Measurements from ENCODE around the gene SPINDOC. TPM values are rescaled to one million over a fixed set of nuclear protein-coding genes. Genes with fewer than 3 reads are reported as not detected.

SPINDOC gene
- total RNA-seq, 1 experiment from 2014 or later = 121 TPM

DNA sequence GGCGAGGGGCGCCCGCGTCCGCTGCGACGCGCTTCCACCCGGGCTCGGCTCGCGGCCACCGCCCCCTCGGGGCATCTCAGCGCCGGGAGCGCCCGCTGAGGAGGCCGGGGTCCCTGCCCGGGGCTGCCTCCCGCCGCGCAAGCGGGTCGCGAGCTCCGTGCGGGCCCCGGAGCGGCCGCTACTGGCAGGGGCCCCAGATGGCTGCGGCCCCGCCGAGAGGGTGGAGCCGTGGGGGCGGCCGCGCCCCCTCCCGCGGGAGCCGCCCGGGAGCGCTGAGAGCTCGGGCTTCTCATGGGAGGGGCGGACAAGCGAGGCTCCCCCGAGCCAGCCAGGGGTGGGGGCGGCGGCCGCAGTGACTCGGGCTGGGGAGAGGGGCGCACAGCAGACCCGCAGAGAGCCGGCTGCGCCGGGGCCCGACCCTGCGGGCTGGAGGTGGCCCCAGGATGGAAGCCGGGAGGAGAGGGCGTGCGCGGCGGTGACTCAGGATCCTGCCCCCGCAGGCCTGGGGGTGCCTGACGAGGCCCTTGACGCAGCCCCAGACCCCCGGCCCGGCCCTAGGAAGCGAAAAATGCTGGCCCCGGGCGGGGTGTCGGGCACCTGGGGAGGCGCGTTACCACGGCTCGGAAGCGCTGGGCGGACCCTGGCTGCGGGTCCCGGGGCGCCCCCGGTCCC is 44.1 kb upstream of the SPINDOC start:
- peak overlapping the region; percentile 58 for H3K14ac ChIP-seq (ENCODE audit: insufficient read depth, low read length)
- H2BK15ac ChIP-seq (ENCODE audit: low read depth, low read length) = no peak overlapping the region
- peaks cover 15% of the 10 kb centered on the region for H3K23me2 ChIP-seq (ENCODE audit: insufficient read length, low read depth, low read length, poor library complexity, severe bottlenecking)
- H3K4me1 ChIP-seq (ENCODE audit: insufficient read depth, low read length) = peaks cover 3% of the 10 kb centered on the region; the same call in 1 of the 2 replicates
- no peak overlapping the region for H3K23ac ChIP-seq (ENCODE audit: insufficient read length, low read depth, low read length)
- no peak overlapping the region for H2AK5ac ChIP-seq (ENCODE audit: insufficient read length, low read length)
- H3K9me3 ChIP-seq (ENCODE audit: control insufficient read depth, low read depth, low read length) = no peaks in the 10 kb centered on the region
- no peak for DNase-seq
- Mint-ChIP-seq H3K4me1 (peaks cover 38 to 43% of the 10 kb centered on the region in 2 experiments), H3K27ac (no peak overlapping the region), H3K4me3 (peak overlapping the region; percentile 53 to 56; a peak in 4 of 5 replicates), H3K9me3 (no peaks in the 10 kb centered on the region), H3K27me3 (ENCODE audit: low read depth) (peaks cover 24% of the 10 kb centered on the region), H3K36me3 (ENCODE audit: insufficient read depth in 1 of 3, low read depth in 3 of 3) (peaks cover 0 to 15% (median 4%) of the 10 kb centered on the region in 3 experiments; a peak in 3 of 7 replicates)
- WGBS (ENCODE audit: extremely low coverage, insufficient read length, low lambda C conversion rate) = no CpG with 5 or more reads among the region's 82 CpGs
- H3K27ac ChIP-seq (ENCODE audit: insufficient read length, low read depth, low read length) = no peak overlapping the region
- no peak overlapping the region for H2BK20ac ChIP-seq (ENCODE audit: low read depth, low read length, poor library complexity, severe bottlenecking)
- no peak overlapping the region for H3K4ac ChIP-seq (ENCODE audit: low read depth, low read length)
- H3K79me1 ChIP-seq (ENCODE audit: insufficient read depth, low read depth, low read length, poor library complexity, severe bottlenecking) = no peaks in the 10 kb centered on the region
- peaks cover 7% of the 10 kb centered on the region; the same call in 1 of the 2 replicates for H3K27me3 ChIP-seq (ENCODE audit: insufficient read depth, low read length)
- H3K18ac ChIP-seq (ENCODE audit: insufficient read length, low read depth, low read length) = no peak overlapping the region
- no peak overlapping the region for H4K8ac ChIP-seq (replicated peaks; ENCODE audit: insufficient read length, low read depth, low read length)
- H4K91ac ChIP-seq (ENCODE audit: insufficient read length, low read depth, low read length) = no peak overlapping the region
- no peak overlapping the region for H3K56ac ChIP-seq (ENCODE audit: insufficient read length, low read depth, low read length)
- H2BK5ac ChIP-seq (ENCODE audit: insufficient read length, low read length) = no peak overlapping the region
- H2BK12ac ChIP-seq (ENCODE audit: insufficient read length, low read depth, low read length) = no peak overlapping the region
- H3K9ac ChIP-seq (ENCODE audit: extremely low read depth, insufficient read length, low read length) = no peak overlapping the region
- H3K4me2 ChIP-seq (ENCODE audit: insufficient read depth, insufficient read length, low read length) = peak overlapping the region; percentile 67
- H2BK120ac ChIP-seq (ENCODE audit: low read depth, low read length, poor library complexity, severe bottlenecking) = no peak overlapping the region
- H3K79me2 ChIP-seq (ENCODE audit: insufficient read depth, low read length) = peaks cover 3% of the 10 kb centered on the region; the same call in 1 of the 2 replicates
- no peak overlapping the region for H4K5ac ChIP-seq (ENCODE audit: insufficient read length, low read depth, low read length)
- H4K20me1 ChIP-seq (ENCODE audit: control insufficient read depth, insufficient read depth, insufficient read length) = no peaks in the 10 kb centered on the region
- H2AFZ ChIP-seq (ENCODE audit: low read length) = no peak overlapping the region
- TF ChIP-seq, protein P1, sequence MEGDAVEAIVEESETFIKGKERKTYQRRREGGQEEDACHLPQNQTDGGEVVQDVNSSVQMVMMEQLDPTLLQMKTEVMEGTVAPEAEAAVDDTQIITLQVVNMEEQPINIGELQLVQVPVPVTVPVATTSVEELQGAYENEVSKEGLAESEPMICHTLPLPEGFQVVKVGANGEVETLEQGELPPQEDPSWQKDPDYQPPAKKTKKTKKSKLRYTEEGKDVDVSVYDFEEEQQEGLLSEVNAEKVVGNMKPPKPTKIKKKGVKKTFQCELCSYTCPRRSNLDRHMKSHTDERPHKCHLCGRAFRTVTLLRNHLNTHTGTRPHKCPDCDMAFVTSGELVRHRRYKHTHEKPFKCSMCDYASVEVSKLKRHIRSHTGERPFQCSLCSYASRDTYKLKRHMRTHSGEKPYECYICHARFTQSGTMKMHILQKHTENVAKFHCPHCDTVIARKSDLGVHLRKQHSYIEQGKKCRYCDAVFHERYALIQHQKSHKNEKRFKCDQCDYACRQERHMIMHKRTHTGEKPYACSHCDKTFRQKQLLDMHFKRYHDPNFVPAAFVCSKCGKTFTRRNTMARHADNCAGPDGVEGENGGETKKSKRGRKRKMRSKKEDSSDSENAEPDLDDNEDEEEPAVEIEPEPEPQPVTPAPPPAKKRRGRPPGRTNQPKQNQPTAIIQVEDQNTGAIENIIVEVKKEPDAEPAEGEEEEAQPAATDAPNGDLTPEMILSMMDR (conservative IDR thresholded peaks at IDR 0.05) = 0 out of 3 replicates have a peak, but pooled peaks have one; percentile 19
- H3T11ph ChIP-seq (ENCODE audit: low read length) = no peak overlapping the region

All from H9 (cell line).